Measurements from ENCODE around the gene MGST2. TPM values are rescaled to one million over a fixed set of nuclear protein-coding genes. Genes with fewer than 3 reads are reported as not detected.

MGST2 gene
- total RNA-seq, 1 donor from 2014 or later: 0.71 TPM

GRCh38 chr4:139686988-139687387 is 21.4 kb downstream of the MGST2 start:
- intact Hi-C loops (cut with micrococcal nuclease): no loop called here
- H3K27me3 Mint-ChIP-seq: no peaks in the 10 kb centered on the region
- CTCF ChIA-PET: no interaction called here

GRCh38 chr4:139689093-139689722 is 23.6 kb downstream of the MGST2 start:
- ATAC-seq (ENCODE audit: low read depth): no peak
- POLR2A ChIA-PET: no interaction called here

More at GRCh38 chr4:139686988-139687387, 21.4 kb downstream of the MGST2 start:
- POLR2A ChIA-PET: no interaction called here
- Mint-ChIP-seq H3K27ac (no peak overlapping the region), H3K4me1 (no peaks in the 10 kb centered on the region), H3K9me3 (no peaks in the 10 kb centered on the region), H3K4me3 (no peak overlapping the region), H3K36me3 (ENCODE audit: low read depth) (no peaks in the 10 kb centered on the region)
- DNase-seq (no peak), ATAC-seq (ENCODE audit: low read depth) (no peak)
- TF ChIP-seq CTCF (IDR thresholded peaks at IDR 0.05): no peak

GRCh38 chr4:139690419-139690818 is 24.8 kb downstream of the MGST2 start:
- Mint-ChIP-seq H3K27ac (no peak overlapping the region), H3K9me3 (no peaks in the 10 kb centered on the region), H3K36me3 (ENCODE audit: low read depth) (no peaks in the 10 kb centered on the region), H3K27me3 (no peaks in the 10 kb centered on the region), H3K4me1 (peaks cover 4% of the 10 kb centered on the region), H3K4me3 (no peak overlapping the region)
- DNase-seq: no peak
- CTCF ChIA-PET: no interaction called here
- no peak for TF ChIP-seq CTCF (IDR thresholded peaks at IDR 0.05)
- POLR2A ChIA-PET: no interaction called here
- intact Hi-C loops (cut with micrococcal nuclease): no loop called here
- no peak for ATAC-seq (ENCODE audit: low read depth)

More at GRCh38 chr4:139689093-139689722, 23.6 kb downstream of the MGST2 start:
- no peak for DNase-seq
- Mint-ChIP-seq H3K4me3 (no peak overlapping the region), H3K27me3 (no peaks in the 10 kb centered on the region), H3K4me1 (peaks cover 4% of the 10 kb centered on the region), H3K9me3 (no peaks in the 10 kb centered on the region), H3K36me3 (ENCODE audit: low read depth) (no peaks in the 10 kb centered on the region), H3K27ac (no peak overlapping the region)
- intact Hi-C loops (cut with micrococcal nuclease): no loop called here
- CTCF ChIA-PET: no interaction called here
- no peak for TF ChIP-seq CTCF (IDR thresholded peaks at IDR 0.05)

GRCh38 chr4:139692309-139693012 is 26.8 kb downstream of the MGST2 start:
- H3K4me3 Mint-ChIP-seq: no peak overlapping the region
- intact Hi-C loops (cut with micrococcal nuclease): loop anchor here (1.0 kb wide), 1 partner anchor 561 kb away; no protein-coding TSS in a partner anchor
- no peaks in the 10 kb centered on the region for H3K27me3 Mint-ChIP-seq
- H3K4me1 Mint-ChIP-seq: peaks cover 4% of the 10 kb centered on the region
- no peaks in the 10 kb centered on the region for H3K36me3 Mint-ChIP-seq (ENCODE audit: low read depth)
- peaks cover 2% of the 10 kb centered on the region for H3K9me3 Mint-ChIP-seq
- DNase-seq (no peak), ATAC-seq (ENCODE audit: low read depth) (no peak)
- ChIA-PET CTCF (no interaction called here), POLR2A (interaction anchor here (0.6 kb wide), 1 partner anchor 23 kb away, joined by 7 read pairs; no protein-coding TSS in a partner anchor)
- no peak for TF ChIP-seq CTCF (IDR thresholded peaks at IDR 0.05)
- H3K27ac Mint-ChIP-seq: no peak overlapping the region

GRCh38 chr4:139694522-139695107 is 29.0 kb downstream of the MGST2 start:
- TF ChIP-seq CTCF (IDR thresholded peaks at IDR 0.05): no peak
- Mint-ChIP-seq H3K27ac (no peak overlapping the region), H3K9me3 (peaks cover 2% of the 10 kb centered on the region), H3K4me3 (no peak overlapping the region), H3K4me1 (peaks cover 4% of the 10 kb centered on the region), H3K27me3 (no peaks in the 10 kb centered on the region), H3K36me3 (ENCODE audit: low read depth) (no peaks in the 10 kb centered on the region)
- ChIA-PET CTCF (no interaction called here), POLR2A (no interaction called here)
- intact Hi-C loops (cut with micrococcal nuclease): no loop called here
- no peak for DNase-seq
- no peak for ATAC-seq (ENCODE audit: low read depth)
